Measurements from ENCODE around the gene CYP2J2. TPM values are rescaled to one million over a fixed set of nuclear protein-coding genes. Genes with fewer than 3 reads are reported as not detected.
A peak's percentile ranks its signal among the peaks of the same experiment; 100 is the strongest.

CYP2J2 gene
- total RNA-seq, 4 donors from 2014 or later, result 4.0 to 21.8 (median 7.9) TPM

- intact Hi-C loops (cut with DNase I; ENCODE audit: low total_unique reads), result loop anchor here (10.0 kb wide), 1 partner anchor 62 kb away; no protein-coding TSS in a partner anchor
- TF ChIP-seq CTCF (IDR thresholded peaks at IDR 0.05) (no peak), POLR2A (IDR thresholded peaks at IDR 0.05) (no peak)
- H3K4me3 ChIP-seq (ENCODE audit: low read depth, poor library complexity, severe bottlenecking), result no peak overlapping the region
- WGBS, 2 donors, result 74 to 83% methylated on average over 7 of the region's 7 CpGs
- no peak for DNase-seq (ENCODE audit: low spot score in 2 of 2)
These were observed 33.4 kb downstream of the CYP2J2 start for GRCh38 chr1:59892841-59893811.

- no peak overlapping the region for H3K4me3 ChIP-seq (ENCODE audit: low read depth, poor library complexity, severe bottlenecking)
- intact Hi-C loops (cut with DNase I; ENCODE audit: low total_unique reads), result no loop called here
- no peak for TF ChIP-seq POLR2A (IDR thresholded peaks at IDR 0.05)
- TF ChIP-seq CTCF (IDR thresholded peaks at IDR 0.05), result no peak
- WGBS, 2 donors, result 48 to 56% methylated on average over 3 of the region's 3 CpGs
- no peak for DNase-seq (ENCODE audit: low spot score in 2 of 2)
These were observed 41.3 kb downstream of the CYP2J2 start for GRCh38 chr1:59885160-59885832.

- no peak for TF ChIP-seq CTCF (IDR thresholded peaks at IDR 0.05)
- no peak for TF ChIP-seq POLR2A (IDR thresholded peaks at IDR 0.05)
- intact Hi-C loops (cut with DNase I; ENCODE audit: low total_unique reads), result no loop called here
- no peak for DNase-seq (ENCODE audit: low spot score in 2 of 2)
- 84 to 91% methylated on average over 2 of the region's 2 CpGs for WGBS, 2 donors
- H3K4me3 ChIP-seq (ENCODE audit: low read depth, poor library complexity, severe bottlenecking), result no peak overlapping the region
These were observed 45.8 kb downstream of the CYP2J2 start for GRCh38 chr1:59880735-59881134.

- H3K4me3 ChIP-seq (ENCODE audit: low read depth, poor library complexity, severe bottlenecking), result no peak overlapping the region
- WGBS, 2 donors, result 57 to 73% methylated on average over 3 of the region's 3 CpGs
- TF ChIP-seq POLR2A (IDR thresholded peaks at IDR 0.05), result no peak
- TF ChIP-seq CTCF (IDR thresholded peaks at IDR 0.05), result no peak
- intact Hi-C loops (cut with DNase I; ENCODE audit: low total_unique reads), result no loop called here
- DNase-seq (ENCODE audit: low spot score in 2 of 2), result no peak
These were observed 46.5 kb downstream of the CYP2J2 start for GRCh38 chr1:59879996-59880505.

- intact Hi-C loops (cut with DNase I; ENCODE audit: low total_unique reads), result no loop called here
- WGBS, 2 donors, result 39 to 43% methylated on average over 5 of the region's 5 CpGs
- TF ChIP-seq POLR2A (IDR thresholded peaks at IDR 0.05), result no peak
- no peak for TF ChIP-seq CTCF (IDR thresholded peaks at IDR 0.05)
- H3K4me3 ChIP-seq (ENCODE audit: low read depth, poor library complexity, severe bottlenecking), result no peak overlapping the region
- peak in 1 of 2 donors; percentile 37 for DNase-seq (ENCODE audit: low spot score in 2 of 2)
These were observed 47.0 kb downstream of the CYP2J2 start for GRCh38 chr1:59879574-59879973.
